GM12872 (cell line): ENCODE data around the gene LRRFIP2.

ENCODE experiments used
- TF ChIP-seq, protein P1 (sequence below): IDR thresholded peaks from 3 replicates; pipeline ENCODE4 v1.5.1; 2011; ENCODE audit warnings: low read depth, mild to moderate bottlenecking, low read length, moderate library complexity; ENCODE audit not compliant: insufficient read depth

The LRRFIP2 gene

GRCh38 chr3:37056826-37057225 is 117.6 kb downstream of the LRRFIP2 start:
- TF ChIP-seq, protein P1, sequence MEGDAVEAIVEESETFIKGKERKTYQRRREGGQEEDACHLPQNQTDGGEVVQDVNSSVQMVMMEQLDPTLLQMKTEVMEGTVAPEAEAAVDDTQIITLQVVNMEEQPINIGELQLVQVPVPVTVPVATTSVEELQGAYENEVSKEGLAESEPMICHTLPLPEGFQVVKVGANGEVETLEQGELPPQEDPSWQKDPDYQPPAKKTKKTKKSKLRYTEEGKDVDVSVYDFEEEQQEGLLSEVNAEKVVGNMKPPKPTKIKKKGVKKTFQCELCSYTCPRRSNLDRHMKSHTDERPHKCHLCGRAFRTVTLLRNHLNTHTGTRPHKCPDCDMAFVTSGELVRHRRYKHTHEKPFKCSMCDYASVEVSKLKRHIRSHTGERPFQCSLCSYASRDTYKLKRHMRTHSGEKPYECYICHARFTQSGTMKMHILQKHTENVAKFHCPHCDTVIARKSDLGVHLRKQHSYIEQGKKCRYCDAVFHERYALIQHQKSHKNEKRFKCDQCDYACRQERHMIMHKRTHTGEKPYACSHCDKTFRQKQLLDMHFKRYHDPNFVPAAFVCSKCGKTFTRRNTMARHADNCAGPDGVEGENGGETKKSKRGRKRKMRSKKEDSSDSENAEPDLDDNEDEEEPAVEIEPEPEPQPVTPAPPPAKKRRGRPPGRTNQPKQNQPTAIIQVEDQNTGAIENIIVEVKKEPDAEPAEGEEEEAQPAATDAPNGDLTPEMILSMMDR, result no peak

- TF ChIP-seq, protein P1, result no peak
These were observed 120.0 kb downstream of the LRRFIP2 start for GRCh38 chr3:37054370-37054769.

GRCh38 chr3:37053753-37054152 is 120.6 kb downstream of the LRRFIP2 start:
- TF ChIP-seq, protein P1, result no peak

GRCh38 chr3:37053337-37053736 is 121.0 kb downstream of the LRRFIP2 start:
- TF ChIP-seq, protein P1, result no peak

DNA sequence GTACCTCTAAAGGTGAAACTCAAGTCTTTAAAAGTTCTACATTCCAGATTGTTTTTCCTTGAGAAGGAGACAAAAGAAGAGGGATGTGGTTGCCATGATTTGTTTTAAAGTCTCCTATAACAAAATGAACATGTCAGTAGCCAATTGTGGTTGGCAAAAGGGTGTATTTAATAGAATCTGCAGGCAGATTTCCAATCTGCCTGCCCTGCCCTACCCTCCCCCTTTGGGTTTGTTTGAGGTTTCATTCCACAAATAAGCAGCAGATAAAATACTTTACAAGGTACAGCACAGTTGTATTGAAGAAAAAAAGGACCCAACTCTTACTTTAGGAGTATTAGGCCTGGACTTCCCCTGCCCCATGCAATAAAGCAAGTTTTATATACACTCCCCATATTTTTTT is 121.5 kb downstream of the LRRFIP2 start:
- TF ChIP-seq, protein P1, result no peak

GRCh38 chr3:37050282-37050681 is 124.1 kb downstream of the LRRFIP2 start:
- TF ChIP-seq, protein P1, result no peak

GRCh38 chr3:37041546-37042195 is 132.7 kb downstream of the LRRFIP2 start:
- TF ChIP-seq, protein P1, result no peak
